Thymus (tissue), 11 donors: ENCODE measurements around the gene SUPT7L. TPM values are rescaled to one million over a fixed set of nuclear protein-coding genes. Genes with fewer than 3 reads are reported as not detected.

Experiments
- DNase-seq, 9 donors: peaks; one replicate each; pipeline ENCODE4 v3.0.0-alpha.2; 2013; ENCODE audit warnings: low spot score in 9 of 9, low read depth in 6 of 9, missing footprints in 1 of 9
- H3K27ac ChIP-seq, 2 donors: one replicate each; pipeline ENCODE4 v1.5.1; 2013; ENCODE audit warnings: control low read depth in 1 of 2, low read depth in 1 of 2, low read length in 1 of 2, mild to moderate bottlenecking in 1 of 2, moderate library complexity in 1 of 2
- H3K27me3 ChIP-seq, 2 donors: one replicate each; pipeline ENCODE4 v1.5.1; 2013; ENCODE audit warnings: low read length in 1 of 2; ENCODE audit not compliant: control insufficient read depth in 2 of 2, insufficient read depth in 1 of 2
- H3K36me3 ChIP-seq, 2 donors: one replicate each; pipeline ENCODE4 v1.5.1; 2013; ENCODE audit warnings: low read length in 1 of 2, mild to moderate bottlenecking in 1 of 2, moderate library complexity in 1 of 2; ENCODE audit not compliant: control insufficient read depth in 2 of 2, insufficient read depth in 2 of 2
- H3K4me1 ChIP-seq, 2 donors: one replicate each; pipeline ENCODE4 v1.5.1; 2013; ENCODE audit warnings: low read length in 2 of 2; ENCODE audit not compliant: control insufficient read depth in 2 of 2, insufficient read depth in 2 of 2
- H3K4me3 ChIP-seq, 2 donors: one replicate each; pipeline ENCODE4 v1.5.1; 2013; ENCODE audit warnings: low read length in 2 of 2, control low read depth in 1 of 2, mild to moderate bottlenecking in 1 of 2
- H3K9me3 ChIP-seq, 2 donors: one replicate each; pipeline ENCODE4 v1.5.1; 2013; ENCODE audit warnings: low read length in 1 of 2, mild to moderate bottlenecking in 1 of 2; ENCODE audit not compliant: control insufficient read depth in 2 of 2, insufficient read depth in 1 of 2
- WGBS: extraction: QIAGEN DNeasy Blood & Tissue Kit; methylation state at CpG from one replicate; pipeline ENCODE4 v1.1.7; 2013; 5-methylcytosine and 5-hydroxymethylcytosine counted together
- polyA plus RNA-seq: library from polyadenylated mRNA; stranded (reverse); fragments of 200-250 nt; gene quantifications from one replicate; pipeline ENCODE4 v1.2.3, GENCODE V29; 2013
- total RNA-seq: library from RNA; stranded (reverse); fragments of 120-200 nt; gene quantifications from one replicate; pipeline ENCODE4 v1.2.4, GENCODE V29; 2013
- donor health status: healthy.

The SUPT7L gene
- total and polyA plus RNA-seq, 2 donors = 27.7 to 53.8 TPM

- 96% methylated on average over 3 of the region's 3 CpGs for WGBS
- Histone ChIP-seq H3K27me3 (peaks cover 0 to 24% of the 10 kb centered on the region in 2 donors), H3K4me3 (no peak overlapping the region), H3K36me3 (no peaks in the 10 kb centered on the region), H3K4me1 (peaks cover 0 to 4% of the 10 kb centered on the region in 2 donors), H3K9me3 (no peaks in the 10 kb centered on the region), H3K27ac (no peak overlapping the region)
- DNase-seq = no peak
These were observed 45.3 kb upstream of the SUPT7L start for GRCh38 chr2:27708666-27709065.

GRCh38 chr2:27708257-27708654, 44.8 kb upstream of the SUPT7L start:
- Histone ChIP-seq H3K9me3 (no peaks in the 10 kb centered on the region), H3K27me3 (peaks cover 0 to 21% of the 10 kb centered on the region in 2 donors), H3K4me1 (peaks cover 0 to 7% of the 10 kb centered on the region in 2 donors), H3K36me3 (no peaks in the 10 kb centered on the region), H3K4me3 (no peak overlapping the region), H3K27ac (no peak overlapping the region)
- no peak for DNase-seq
- 96% methylated on average over 7 of the region's 7 CpGs for WGBS

DNA sequence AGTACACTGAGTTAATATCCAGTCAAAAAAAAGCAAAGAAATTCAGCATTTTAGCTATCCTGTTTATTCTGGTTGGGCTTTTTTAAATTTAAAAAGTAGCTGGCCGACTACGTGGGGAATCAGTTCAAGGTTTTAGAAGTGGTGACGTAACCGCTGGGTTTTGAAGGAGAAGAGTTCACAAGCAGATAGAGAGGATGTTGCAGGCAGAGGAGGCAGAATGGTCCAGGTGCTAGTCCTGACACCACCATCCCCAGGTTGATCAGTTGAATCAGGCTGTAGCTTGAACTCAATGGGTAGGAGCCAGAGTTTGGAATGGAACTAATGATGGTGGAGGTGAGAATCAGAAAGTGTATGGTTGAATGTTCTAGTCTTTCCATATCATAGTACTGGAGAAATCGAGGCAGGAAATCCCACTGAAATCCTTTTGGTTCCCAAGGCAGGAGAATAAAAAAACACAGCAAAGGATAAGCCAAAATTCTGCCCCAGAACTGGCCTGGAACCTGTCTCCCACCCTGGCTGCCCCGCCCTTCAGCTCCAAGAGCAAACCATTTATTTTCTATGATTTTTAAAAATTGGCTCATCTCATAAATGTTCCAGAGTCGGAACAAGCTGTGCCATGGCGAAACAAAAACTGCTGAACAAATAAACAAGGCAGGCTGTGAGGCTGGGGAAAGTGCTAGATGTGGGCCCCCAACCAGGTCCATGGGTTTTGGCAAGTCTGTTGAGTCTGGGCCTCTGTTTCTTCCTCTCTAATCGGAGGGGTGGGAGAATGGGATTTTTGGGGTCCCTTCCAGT, 44.2 kb upstream of the SUPT7L start:
- DNase-seq = no peak
- Histone ChIP-seq H3K36me3 (no peaks in the 10 kb centered on the region), H3K27ac (no peak overlapping the region), H3K9me3 (no peaks in the 10 kb centered on the region), H3K27me3 (peaks cover 0 to 15% of the 10 kb centered on the region in 2 donors), H3K4me3 (no peak overlapping the region), H3K4me1 (peaks cover 0 to 7% of the 10 kb centered on the region in 2 donors)
- WGBS = 93% methylated on average over 9 of the region's 9 CpGs

GRCh38 chr2:27705851-27706622, 42.6 kb upstream of the SUPT7L start:
- peak overlapping the region; percentile 71 to 78 for H3K27ac ChIP-seq
- H3K4me3 ChIP-seq = no peak overlapping the region
- no peaks in the 10 kb centered on the region for H3K9me3 ChIP-seq
- H3K4me1 ChIP-seq = peaks cover 0 to 7% of the 10 kb centered on the region in 2 donors
- H3K27me3 ChIP-seq = peaks cover 0 to 5% of the 10 kb centered on the region in 2 donors
- 71% methylated on average over 4 of the region's 4 CpGs for WGBS
- no peaks in the 10 kb centered on the region for H3K36me3 ChIP-seq
- DNase-seq = no peak

DNA sequence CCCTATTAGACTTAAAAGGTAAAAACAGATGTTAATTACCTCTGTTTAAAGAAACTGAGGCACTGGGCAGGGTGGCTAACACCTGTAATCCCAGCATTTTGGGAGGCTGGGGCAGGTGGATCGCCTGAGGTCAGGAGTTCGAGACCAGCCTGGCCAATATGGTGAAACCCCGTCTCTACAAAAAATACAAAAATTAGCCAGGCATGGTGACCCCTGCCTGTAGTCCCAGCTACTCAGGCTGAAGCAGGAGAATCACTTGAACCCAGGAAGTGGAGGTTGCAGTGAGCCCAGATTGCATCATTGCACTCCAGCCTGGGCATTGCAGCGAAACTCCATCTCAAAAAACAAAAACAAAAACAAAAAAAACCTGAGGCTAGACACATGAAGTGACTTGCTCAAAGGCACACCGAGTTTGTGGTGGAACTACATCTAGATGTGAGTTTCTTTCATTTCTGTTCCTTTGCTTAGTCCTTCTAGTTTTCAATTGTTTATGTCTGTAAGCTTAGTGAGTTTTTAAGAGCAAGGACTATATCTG, 41.0 kb upstream of the SUPT7L start:
- no peaks in the 10 kb centered on the region for H3K9me3 ChIP-seq
- H3K27me3 ChIP-seq = peaks cover 0 to 3% of the 10 kb centered on the region in 2 donors

DNA sequence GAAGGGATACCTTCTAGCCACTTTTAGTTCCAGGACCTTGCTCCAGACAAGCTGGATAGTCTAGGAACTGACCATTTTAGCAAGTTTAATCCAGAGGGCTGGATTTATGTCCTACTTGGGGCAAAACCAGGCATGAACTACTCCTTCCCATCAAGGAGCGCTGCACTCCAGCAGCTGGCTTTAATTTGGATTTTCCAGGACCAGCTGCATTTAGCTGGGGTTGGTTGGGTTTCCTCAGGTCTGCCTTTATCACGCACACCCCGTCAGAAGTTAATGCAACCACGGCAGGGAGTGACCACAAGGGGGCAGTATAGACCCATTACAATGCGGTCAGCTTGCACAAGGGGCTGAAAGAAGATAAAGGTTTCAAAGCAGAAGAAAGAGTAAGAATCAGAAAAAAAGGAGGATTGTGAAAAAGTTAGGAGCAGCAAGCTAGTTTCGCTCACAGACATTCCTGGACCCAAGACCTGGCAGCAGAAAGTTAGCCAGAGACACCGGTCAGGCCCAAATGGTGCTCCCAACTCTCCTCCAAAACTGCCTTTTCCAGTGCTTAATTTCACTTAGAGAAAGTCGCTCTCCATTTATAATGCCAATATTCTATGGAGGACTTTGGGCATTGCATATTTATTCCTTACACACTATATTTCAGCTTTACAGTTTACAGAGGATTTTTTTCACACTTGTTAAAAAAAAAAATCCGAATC, 40.4 kb upstream of the SUPT7L start:
- H3K36me3 ChIP-seq = no peaks in the 10 kb centered on the region
- peak; percentile 54 to 87 (median 81) for DNase-seq
- no peaks in the 10 kb centered on the region for H3K9me3 ChIP-seq
- H3K4me3 ChIP-seq = no peak overlapping the region
- H3K27me3 ChIP-seq = peaks cover 0 to 3% of the 10 kb centered on the region in 2 donors
- 34% methylated on average over 9 of the region's 9 CpGs for WGBS
- peaks cover 0 to 7% of the 10 kb centered on the region in 2 donors for H3K4me1 ChIP-seq
- no peak overlapping the region for H3K27ac ChIP-seq

More for the DNA sequence above, 41.0 kb upstream of the SUPT7L start:
- no peak for DNase-seq
- Histone ChIP-seq H3K27ac (no peak overlapping the region), H3K4me3 (no peak overlapping the region), H3K4me1 (peaks cover 0 to 7% of the 10 kb centered on the region in 2 donors), H3K36me3 (no peaks in the 10 kb centered on the region)
- WGBS = 93% methylated on average over 5 of the region's 5 CpGs

GRCh38 chr2:27702302-27702701, 38.9 kb upstream of the SUPT7L start:
- Histone ChIP-seq H3K27me3 (no peaks in the 10 kb centered on the region), H3K36me3 (peaks cover 0 to 4% of the 10 kb centered on the region in 2 donors), H3K4me1 (peaks cover 0 to 7% of the 10 kb centered on the region in 2 donors), H3K27ac (no peak overlapping the region), H3K4me3 (no peak overlapping the region), H3K9me3 (no peaks in the 10 kb centered on the region)
- WGBS = 98% methylated on average over 1 of the region's 1 CpG
- no peak for DNase-seq

- WGBS = 91% methylated on average over 5 of the region's 5 CpGs
- Histone ChIP-seq H3K27me3 (no peaks in the 10 kb centered on the region), H3K9me3 (no peaks in the 10 kb centered on the region), H3K4me1 (peaks cover 0 to 7% of the 10 kb centered on the region in 2 donors), H3K36me3 (peaks cover 3 to 5% of the 10 kb centered on the region in 2 donors), H3K4me3 (no peak overlapping the region), H3K27ac (no peak overlapping the region)
- no peak for DNase-seq
These were observed 38.3 kb upstream of the SUPT7L start for GRCh38 chr2:27701676-27702075.
